ENCODE data around the gene NUDT14. TPM values are rescaled to one million over a fixed set of nuclear protein-coding genes. Genes with fewer than 3 reads are reported as not detected.

NUDT14 gene
- total and polyA plus RNA-seq, 3 experiments from 2014 or later = 6.7 to 12.4 (median 6.9) TPM

- no peaks in the 10 kb centered on the region for H3K9me3 ChIP-seq (ENCODE audit: low read length)
- H3K4me3 ChIP-seq (ENCODE audit: low read length) = no peak overlapping the region
- no peaks in the 10 kb centered on the region for H3K36me3 ChIP-seq (ENCODE audit: insufficient read depth, low read length)
- peaks cover 11% of the 10 kb centered on the region for H3K27me3 ChIP-seq (ENCODE audit: insufficient read depth, low read length, poor library complexity, severe bottlenecking)
- ChIA-PET POLR2A (interaction anchor here (0.7 to 1.2 kb wide), 3 partner anchors 13 to 153 kb away, joined by 3 to 7 read pairs (median 3); no protein-coding TSS in a partner anchor), CTCF (interaction anchor here (0.6 to 2.5 kb wide), 10 partner anchors 9 to 157 kb away, joined by 3 to 18 read pairs (median 4); no protein-coding TSS in a partner anchor)
- H3K4me1 ChIP-seq (ENCODE audit: insufficient read depth, low read length) = peaks cover 39% of the 10 kb centered on the region
- no peak overlapping the region for H3K27ac ChIP-seq (ENCODE audit: low read depth, low read length)
- H3K9me3 Mint-ChIP-seq = no peaks in the 10 kb centered on the region
- no peaks in the 10 kb centered on the region for H3K36me3 Mint-ChIP-seq
- no peak overlapping the region for H3K27ac Mint-ChIP-seq
- H3K27me3 Mint-ChIP-seq = peaks cover 35 to 47% of the 10 kb centered on the region in 2 donors
- H3K4me1 Mint-ChIP-seq = peaks cover 12 to 40% (median 16%) of the 10 kb centered on the region in 3 donors
- H3K4me3 Mint-ChIP-seq = no peak overlapping the region
- no peak for DNase-seq
Measured at GRCh38 chr14:105195051-105195450, 13.9 kb upstream of the NUDT14 start.

GRCh38 chr14:105193916-105194782 lies 13.0 kb upstream of the NUDT14 start:
- DNase-seq = no peak
- peaks cover 12 to 40% (median 16%) of the 10 kb centered on the region in 3 donors for H3K4me1 Mint-ChIP-seq
- peaks cover 26 to 43% of the 10 kb centered on the region in 2 donors for H3K27me3 Mint-ChIP-seq
- no peak overlapping the region for H3K27ac Mint-ChIP-seq
- ChIA-PET CTCF (interaction anchor here (1.2 to 2.5 kb wide), 6 partner anchors 10 to 158 kb away, joined by 3 to 18 read pairs (median 5); no protein-coding TSS in a partner anchor), POLR2A (interaction anchor here (0.7 to 1.2 kb wide), 3 partner anchors 12 to 154 kb away, joined by 3 read pairs; partner anchors contain the start of gene NUDT14)
- H3K4me3 ChIP-seq (ENCODE audit: low read length) = no peak overlapping the region
- H3K9me3 Mint-ChIP-seq = no peaks in the 10 kb centered on the region
- peaks cover 39% of the 10 kb centered on the region for H3K4me1 ChIP-seq (ENCODE audit: insufficient read depth, low read length)
- H3K4me3 Mint-ChIP-seq = peak overlapping the region in 3 of 7 donors; percentile 20 to 68 (median 61)
- H3K36me3 Mint-ChIP-seq = no peaks in the 10 kb centered on the region
- no peaks in the 10 kb centered on the region for H3K9me3 ChIP-seq (ENCODE audit: low read length)
- H3K27ac ChIP-seq (ENCODE audit: low read depth, low read length) = no peak overlapping the region
- peaks cover 11% of the 10 kb centered on the region for H3K27me3 ChIP-seq (ENCODE audit: insufficient read depth, low read length, poor library complexity, severe bottlenecking)
- H3K36me3 ChIP-seq (ENCODE audit: insufficient read depth, low read length) = no peaks in the 10 kb centered on the region

DNA sequence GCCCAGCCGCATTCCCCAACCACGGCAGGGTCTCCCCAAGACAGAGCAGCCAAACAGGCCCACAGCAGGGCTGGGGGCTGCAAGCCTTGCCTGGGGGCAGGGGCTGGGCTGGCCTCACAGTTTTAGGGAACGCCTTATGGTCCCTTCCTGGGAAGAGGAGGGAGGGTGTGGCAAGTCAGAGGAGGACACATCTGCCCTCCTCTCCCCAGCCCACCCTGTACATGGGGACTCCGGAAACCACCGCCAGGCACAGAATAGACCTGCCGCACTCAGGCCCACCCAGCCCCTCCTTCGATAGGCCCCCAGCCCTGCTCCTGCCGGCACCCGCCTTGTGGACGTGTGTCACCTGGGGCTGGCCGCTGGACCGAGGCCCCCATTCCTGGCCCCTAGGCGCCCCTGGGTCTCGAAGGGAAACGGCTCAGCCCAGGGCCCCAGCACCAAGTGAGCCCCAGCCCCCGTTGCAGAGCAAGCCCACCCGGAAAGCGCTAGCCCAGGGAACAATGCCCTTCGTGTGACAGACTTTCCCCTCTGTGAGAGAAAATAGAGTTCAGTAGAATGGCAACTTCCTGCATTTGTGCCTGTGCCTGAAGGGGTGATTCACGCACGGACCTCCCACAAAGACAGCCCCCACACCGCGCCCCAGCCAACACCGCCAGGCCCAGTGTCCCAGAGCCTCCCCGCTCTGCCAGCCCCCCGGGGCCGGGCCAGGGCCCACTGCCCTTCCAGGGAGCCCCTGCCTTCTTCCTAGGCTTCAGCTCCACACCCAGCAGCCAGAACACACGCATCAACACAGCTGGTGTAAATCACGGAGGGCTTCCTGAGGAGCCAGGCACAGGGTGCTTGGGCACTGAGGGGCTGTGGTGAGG lies 12.0 kb upstream of the NUDT14 start:
- H3K36me3 Mint-ChIP-seq = no peaks in the 10 kb centered on the region
- H3K4me3 Mint-ChIP-seq = peak overlapping the region in 3 of 7 donors; percentile 28 to 61 (median 38)
- DNase-seq = no peak
- Histone ChIP-seq H3K27me3 (ENCODE audit: insufficient read depth, low read length, poor library complexity, severe bottlenecking) (peaks cover 6% of the 10 kb centered on the region), H3K4me1 (ENCODE audit: insufficient read depth, low read length) (peaks cover 39% of the 10 kb centered on the region), H3K4me3 (ENCODE audit: low read length) (no peak overlapping the region), H3K36me3 (ENCODE audit: insufficient read depth, low read length) (no peaks in the 10 kb centered on the region), H3K27ac (ENCODE audit: low read depth, low read length) (no peak overlapping the region), H3K9me3 (ENCODE audit: low read length) (no peaks in the 10 kb centered on the region)
- POLR2A ChIA-PET = interaction anchor here (0.9 kb wide), 1 partner anchor 12 kb away, joined by 3 read pairs; the partner anchor contains the start of gene NUDT14
- CTCF ChIA-PET = interaction anchor here (1.5 to 2.5 kb wide), 4 partner anchors 11 to 106 kb away, joined by 4 to 18 read pairs (median 5); no protein-coding TSS in a partner anchor
- peaks cover 12 to 40% (median 16%) of the 10 kb centered on the region in 3 donors for H3K4me1 Mint-ChIP-seq
- peaks cover 21 to 35% of the 10 kb centered on the region in 2 donors for H3K27me3 Mint-ChIP-seq
- peak overlapping the region in 1 of 8 donors; percentile 29 for H3K27ac Mint-ChIP-seq
- no peaks in the 10 kb centered on the region for H3K9me3 Mint-ChIP-seq

DNA sequence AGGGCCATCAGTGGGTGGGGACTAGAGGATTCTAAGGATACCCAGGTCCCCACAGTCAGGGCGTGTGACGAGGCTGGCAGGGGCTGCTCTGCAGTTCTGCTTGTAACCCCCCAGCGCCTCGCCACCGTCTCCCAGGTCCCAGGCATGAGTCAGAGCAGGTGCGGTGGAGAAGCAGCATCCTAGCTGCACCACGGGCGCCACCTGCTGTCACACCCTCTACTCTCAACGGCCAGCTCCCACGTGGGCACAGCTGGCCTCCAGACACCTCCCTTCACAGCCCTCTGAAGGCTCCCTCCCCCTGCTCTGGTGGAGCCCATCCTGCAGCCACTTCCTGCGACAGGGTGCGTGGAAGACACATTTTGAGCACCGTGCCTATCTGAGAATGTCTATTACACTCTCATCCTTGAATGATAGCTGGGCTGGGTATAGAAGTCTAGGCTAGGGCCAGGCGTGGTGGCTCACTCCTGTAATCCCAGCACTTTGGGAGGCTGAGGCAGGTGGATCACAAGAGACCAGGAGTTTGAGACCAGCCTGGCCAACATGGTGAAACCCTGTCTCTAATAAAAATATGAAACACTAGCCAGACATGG lies 6.9 kb upstream of the NUDT14 start:
- no peak overlapping the region for H3K27ac ChIP-seq (ENCODE audit: low read depth, low read length)
- Mint-ChIP-seq H3K4me3 (no peak overlapping the region), H3K27ac (no peak overlapping the region), H3K36me3 (no peaks in the 10 kb centered on the region), H3K27me3 (peaks cover 3 to 4% of the 10 kb centered on the region in 2 donors), H3K9me3 (no peaks in the 10 kb centered on the region), H3K4me1 (peaks cover 0 to 3% (median under 1%) of the 10 kb centered on the region in 3 donors)
- CTCF ChIA-PET = no interaction called here
- peaks cover 2% of the 10 kb centered on the region for H3K4me1 ChIP-seq (ENCODE audit: insufficient read depth, low read length)
- no peak for DNase-seq
- H3K27me3 ChIP-seq (ENCODE audit: insufficient read depth, low read length, poor library complexity, severe bottlenecking) = no peaks in the 10 kb centered on the region
- POLR2A ChIA-PET = no interaction called here
- no peaks in the 10 kb centered on the region for H3K9me3 ChIP-seq (ENCODE audit: low read length)
- H3K4me3 ChIP-seq (ENCODE audit: low read length) = no peak overlapping the region
- H3K36me3 ChIP-seq (ENCODE audit: insufficient read depth, low read length) = no peaks in the 10 kb centered on the region

- ChIA-PET POLR2A (no interaction called here), CTCF (no interaction called here)
- H3K9me3 Mint-ChIP-seq = no peaks in the 10 kb centered on the region
- H3K27ac ChIP-seq (ENCODE audit: low read depth, low read length) = no peak overlapping the region
- H3K4me1 Mint-ChIP-seq = peaks cover 0 to 4% (median 3%) of the 10 kb centered on the region in 3 donors
- DNase-seq = no peak
- peaks cover 5% of the 10 kb centered on the region for H3K4me1 ChIP-seq (ENCODE audit: insufficient read depth, low read length)
- H3K9me3 ChIP-seq (ENCODE audit: low read length) = no peaks in the 10 kb centered on the region
- H3K4me3 ChIP-seq (ENCODE audit: low read length) = no peak overlapping the region
- H3K4me3 Mint-ChIP-seq = no peak overlapping the region
- H3K27ac Mint-ChIP-seq = no peak overlapping the region
- no peaks in the 10 kb centered on the region for H3K36me3 ChIP-seq (ENCODE audit: insufficient read depth, low read length)
- H3K27me3 ChIP-seq (ENCODE audit: insufficient read depth, low read length, poor library complexity, severe bottlenecking) = no peaks in the 10 kb centered on the region
- no peaks in the 10 kb centered on the region for H3K36me3 Mint-ChIP-seq
- H3K27me3 Mint-ChIP-seq = peaks cover 3 to 4% of the 10 kb centered on the region in 2 donors
Measured at GRCh38 chr14:105187116-105187515, 6.0 kb upstream of the NUDT14 start.

DNA sequence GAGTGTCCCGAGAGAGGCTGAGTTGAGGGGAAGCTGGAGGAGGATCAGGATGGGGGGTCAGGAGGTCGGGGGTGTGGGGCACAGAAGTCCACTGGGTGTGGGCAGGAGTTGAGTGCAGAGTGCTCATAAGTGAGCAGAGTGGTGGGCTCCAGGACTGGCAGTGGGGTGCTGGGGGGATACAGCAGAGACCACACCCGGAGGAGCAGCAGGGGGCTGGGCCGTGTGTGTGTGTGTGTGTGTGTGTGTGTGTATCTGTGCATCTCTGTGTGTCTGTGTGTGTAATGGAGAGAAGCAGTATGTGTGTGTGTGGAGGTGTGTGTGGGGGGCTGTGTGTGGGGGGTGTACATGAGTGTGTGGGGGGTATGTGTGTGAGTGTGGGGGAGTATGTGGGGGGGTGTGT lies 4.9 kb upstream of the NUDT14 start:
- no peaks in the 10 kb centered on the region for H3K9me3 Mint-ChIP-seq
- Histone ChIP-seq H3K4me3 (ENCODE audit: low read length) (no peak overlapping the region), H3K27ac (ENCODE audit: low read depth, low read length) (no peak overlapping the region), H3K4me1 (ENCODE audit: insufficient read depth, low read length) (peaks cover 13% of the 10 kb centered on the region), H3K9me3 (ENCODE audit: low read length) (no peaks in the 10 kb centered on the region), H3K27me3 (ENCODE audit: insufficient read depth, low read length, poor library complexity, severe bottlenecking) (no peaks in the 10 kb centered on the region), H3K36me3 (ENCODE audit: insufficient read depth, low read length) (no peaks in the 10 kb centered on the region)
- H3K4me1 Mint-ChIP-seq = peaks cover 0 to 8% (median 4%) of the 10 kb centered on the region in 3 donors
- ChIA-PET POLR2A (no interaction called here), CTCF (no interaction called here)
- H3K36me3 Mint-ChIP-seq = no peaks in the 10 kb centered on the region
- DNase-seq = no peak
- H3K27me3 Mint-ChIP-seq = peaks cover 1 to 4% of the 10 kb centered on the region in 2 donors
- no peak overlapping the region for H3K27ac Mint-ChIP-seq
- H3K4me3 Mint-ChIP-seq = no peak overlapping the region

- Mint-ChIP-seq H3K4me3 (no peak overlapping the region), H3K36me3 (no peaks in the 10 kb centered on the region), H3K27ac (no peak overlapping the region), H3K4me1 (peaks cover 0 to 15% (median 4%) of the 10 kb centered on the region in 3 donors), H3K9me3 (no peaks in the 10 kb centered on the region), H3K27me3 (peaks cover 1 to 4% of the 10 kb centered on the region in 2 donors)
- peaks cover 20% of the 10 kb centered on the region for H3K4me1 ChIP-seq (ENCODE audit: insufficient read depth, low read length)
- CTCF ChIA-PET = interaction anchor here (1.3 to 1.9 kb wide), 2 partner anchors 11 to 16 kb away, joined by 5 read pairs; partner anchors contain the start of gene JAG2
- DNase-seq = no peak
- no peaks in the 10 kb centered on the region for H3K36me3 ChIP-seq (ENCODE audit: insufficient read depth, low read length)
- H3K9me3 ChIP-seq (ENCODE audit: low read length) = no peaks in the 10 kb centered on the region
- no peak overlapping the region for H3K4me3 ChIP-seq (ENCODE audit: low read length)
- H3K27ac ChIP-seq (ENCODE audit: low read depth, low read length) = no peak overlapping the region
- H3K27me3 ChIP-seq (ENCODE audit: insufficient read depth, low read length, poor library complexity, severe bottlenecking) = no peaks in the 10 kb centered on the region
- POLR2A ChIA-PET = no interaction called here
Measured at GRCh38 chr14:105185001-105185400, 3.9 kb upstream of the NUDT14 start.

All from CD8-positive, alpha-beta memory T cell (primary cell).